Measurements from ENCODE around the gene MAP7. TPM values are rescaled to one million over a fixed set of nuclear protein-coding genes. Genes with fewer than 3 reads are reported as not detected.
"Not testable (repeated sequence)": the region's sequence is repeated elsewhere in the genome, so short reads cannot be mapped to it uniquely, and the experiment has no call there.

The MAP7 gene
- total RNA-seq, 1 experiment from 2014 or later, result 0.11 TPM

- no peaks in the 10 kb centered on the region for H3K27me3 ChIP-seq (replicated peaks)
- 0 out of 2 replicates have a peak, but pooled peaks cover 4% of the 10 kb centered on the region for H3K4me1 ChIP-seq (replicated peaks)
- DNase-seq (ENCODE audit: low read depth in 1 of 2, low spot score in 2 of 2), result no peak
- H3K27ac ChIP-seq, result no peak overlapping the region
- H3K36me3 ChIP-seq, result no peaks in the 10 kb centered on the region
- H3K4me3 ChIP-seq, result no peak overlapping the region
- H3K9me3 ChIP-seq (replicated peaks), result no peaks in the 10 kb centered on the region
Measured at GRCh38 chr6:136404627-136405419, 145.4 kb downstream of the MAP7 start.

DNA sequence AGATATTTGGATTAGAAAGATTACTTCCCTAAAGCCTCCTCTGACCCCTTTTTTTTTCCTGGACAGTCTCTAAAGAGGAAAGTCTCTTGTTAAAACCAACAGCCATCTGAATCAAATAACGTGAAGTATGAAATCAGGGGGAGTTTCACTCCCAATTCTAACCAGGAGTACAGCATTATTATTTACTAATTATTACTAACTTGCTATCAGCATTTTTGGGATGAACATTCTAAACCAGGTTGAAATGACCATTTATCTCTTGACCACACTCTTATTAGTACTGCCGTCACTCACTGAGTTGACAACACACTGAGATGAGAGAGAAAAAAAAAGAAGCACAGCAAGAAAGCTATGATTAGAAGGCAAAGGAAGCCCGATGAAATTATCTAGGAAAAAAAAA, 146.2 kb downstream of the MAP7 start:
- H3K27ac ChIP-seq, result no peak overlapping the region
- DNase-seq (ENCODE audit: low read depth in 1 of 2, low spot score in 2 of 2), result no peak
- H3K9me3 ChIP-seq (replicated peaks), result no peaks in the 10 kb centered on the region
- H3K4me3 ChIP-seq, result no peak overlapping the region
- 0 out of 2 replicates have a peak, but pooled peaks cover 4% of the 10 kb centered on the region for H3K4me1 ChIP-seq (replicated peaks)
- no peaks in the 10 kb centered on the region for H3K36me3 ChIP-seq
- no peaks in the 10 kb centered on the region for H3K27me3 ChIP-seq (replicated peaks)

DNA sequence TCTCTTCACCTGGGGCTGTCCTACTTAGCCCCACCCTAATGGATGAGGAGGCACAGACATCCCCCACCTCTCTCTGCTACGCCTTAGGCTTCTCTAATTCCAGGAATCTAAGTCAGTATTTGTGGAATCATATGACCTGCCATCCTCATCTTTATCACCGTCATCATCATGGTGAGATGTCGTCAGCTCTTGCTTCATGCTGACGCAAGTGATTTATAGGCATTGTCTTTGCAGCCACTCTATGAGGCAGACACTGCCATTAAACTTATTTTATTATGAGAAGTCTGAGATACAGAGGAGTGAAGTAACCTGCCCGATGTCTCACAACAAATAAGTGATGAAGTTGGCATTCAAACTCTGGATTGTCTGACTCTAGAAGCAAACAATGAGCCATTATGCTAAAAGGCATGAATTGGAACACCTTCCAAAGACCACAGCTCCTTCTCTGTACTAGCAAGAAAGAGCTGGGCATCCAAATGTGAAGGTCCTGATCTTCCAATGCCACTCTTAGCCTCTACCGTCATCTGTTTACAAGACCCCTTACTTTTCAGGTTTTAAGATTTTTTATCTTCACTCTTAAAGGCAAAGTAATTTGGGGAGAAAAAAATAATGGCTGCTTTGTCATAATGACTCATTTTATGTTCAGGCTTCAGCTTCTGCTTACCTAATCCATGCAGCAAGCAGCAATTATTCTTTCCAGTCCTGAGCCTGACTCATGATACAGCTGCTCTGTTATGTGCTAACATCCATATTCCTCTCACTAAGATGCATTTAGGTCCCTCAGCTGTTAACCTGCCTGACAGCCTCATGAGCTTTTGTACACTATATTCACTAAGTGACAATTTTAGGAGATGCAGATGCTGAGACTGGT, 146.9 kb downstream of the MAP7 start:
- Histone ChIP-seq H3K9me3 (replicated peaks) (no peaks in the 10 kb centered on the region), H3K27ac (no peak overlapping the region), H3K36me3 (no peaks in the 10 kb centered on the region), H3K4me1 (replicated peaks) (0 out of 2 replicates have a peak, but pooled peaks cover 4% of the 10 kb centered on the region), H3K4me3 (no peak overlapping the region), H3K27me3 (replicated peaks) (no peaks in the 10 kb centered on the region)
- no peak for DNase-seq (ENCODE audit: low read depth in 1 of 2, low spot score in 2 of 2)

GRCh38 chr6:136401749-136402148, 148.5 kb downstream of the MAP7 start:
- DNase-seq (ENCODE audit: low read depth in 1 of 2, low spot score in 2 of 2), result no peak

GRCh38 chr6:136401236-136401635, 149.0 kb downstream of the MAP7 start:
- H3K36me3 ChIP-seq, H3K4me3 ChIP-seq: not testable (repeated sequence)

More at GRCh38 chr6:136401749-136402148, 148.5 kb downstream of the MAP7 start:
- no peak overlapping the region for H3K27ac ChIP-seq
- H3K4me3 ChIP-seq, result no peak overlapping the region
- no peaks in the 10 kb centered on the region for H3K27me3 ChIP-seq (replicated peaks)
- no peaks in the 10 kb centered on the region for H3K36me3 ChIP-seq
- H3K4me1 ChIP-seq (replicated peaks), result 0 out of 2 replicates have a peak, but pooled peaks cover 4% of the 10 kb centered on the region
- no peaks in the 10 kb centered on the region for H3K9me3 ChIP-seq (replicated peaks)

DNA sequence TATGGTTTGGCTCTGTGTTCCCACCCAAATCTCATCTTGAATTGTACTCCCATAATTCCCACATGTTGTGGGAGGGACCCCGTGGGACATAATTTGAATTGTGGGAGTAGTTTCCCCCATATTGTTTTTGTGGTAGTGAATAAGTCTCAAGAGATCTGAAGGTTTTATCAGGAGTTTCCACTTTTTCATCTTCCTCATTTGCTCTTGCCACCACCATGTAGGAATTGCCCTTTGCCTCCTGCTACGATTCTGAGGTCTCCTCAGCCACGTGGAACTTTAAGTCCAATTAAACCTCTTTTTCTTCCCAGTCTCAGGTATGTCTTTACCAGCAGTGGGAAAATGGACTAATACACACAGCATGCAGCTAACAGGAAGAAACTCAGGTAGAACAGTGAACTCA, 151.8 kb downstream of the MAP7 start:
- Histone ChIP-seq H3K9me3 (replicated peaks) (no peaks in the 10 kb centered on the region), H3K4me3 (no peak overlapping the region), H3K4me1 (replicated peaks) (0 out of 2 replicates have a peak, but pooled peaks cover 4% of the 10 kb centered on the region), H3K27me3 (replicated peaks) (no peaks in the 10 kb centered on the region), H3K27ac (no peak overlapping the region), H3K36me3 (no peaks in the 10 kb centered on the region)
- no peak for DNase-seq (ENCODE audit: low read depth in 1 of 2, low spot score in 2 of 2)

More at GRCh38 chr6:136401236-136401635, 149.0 kb downstream of the MAP7 start:
- DNase-seq (ENCODE audit: low read depth in 1 of 2, low spot score in 2 of 2); H3K4me1 ChIP-seq (replicated peaks); H3K27ac ChIP-seq; H3K27me3 ChIP-seq (replicated peaks); H3K9me3 ChIP-seq (replicated peaks): not testable (repeated sequence)

DNA sequence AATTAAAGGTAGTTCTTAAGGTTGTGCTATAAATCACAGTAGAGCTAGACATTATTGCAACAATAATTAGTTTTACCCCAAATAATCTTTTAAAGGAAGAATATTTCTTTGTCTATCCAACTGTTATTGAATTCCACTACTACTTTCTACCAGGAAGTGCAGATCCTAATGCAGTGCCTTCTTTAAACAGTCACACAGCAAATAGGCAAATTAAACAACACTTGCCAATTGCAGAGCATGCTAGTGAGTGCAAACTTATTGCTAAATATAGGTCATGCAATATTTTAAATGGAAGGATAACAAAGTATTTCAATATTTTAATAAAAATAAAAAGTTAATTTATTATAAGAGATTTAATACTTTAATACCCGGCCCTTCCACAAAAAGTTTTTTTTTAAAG, 153.3 kb downstream of the MAP7 start:
- no peaks in the 10 kb centered on the region for H3K4me1 ChIP-seq (replicated peaks)
- H3K9me3 ChIP-seq (replicated peaks), result no peaks in the 10 kb centered on the region
- H3K4me3 ChIP-seq, result no peak overlapping the region
- DNase-seq (ENCODE audit: low read depth in 1 of 2, low spot score in 2 of 2), result no peak
- no peaks in the 10 kb centered on the region for H3K27me3 ChIP-seq (replicated peaks)
- no peaks in the 10 kb centered on the region for H3K36me3 ChIP-seq
- no peak overlapping the region for H3K27ac ChIP-seq

- H3K36me3 ChIP-seq; H3K27ac ChIP-seq; DNase-seq (ENCODE audit: low read depth in 1 of 2, low spot score in 2 of 2); H3K4me1 ChIP-seq (replicated peaks); H3K27me3 ChIP-seq (replicated peaks); H3K4me3 ChIP-seq; H3K9me3 ChIP-seq (replicated peaks): not testable (repeated sequence)
Measured at GRCh38 chr6:136390959-136391358, 159.3 kb downstream of the MAP7 start.

DNA sequence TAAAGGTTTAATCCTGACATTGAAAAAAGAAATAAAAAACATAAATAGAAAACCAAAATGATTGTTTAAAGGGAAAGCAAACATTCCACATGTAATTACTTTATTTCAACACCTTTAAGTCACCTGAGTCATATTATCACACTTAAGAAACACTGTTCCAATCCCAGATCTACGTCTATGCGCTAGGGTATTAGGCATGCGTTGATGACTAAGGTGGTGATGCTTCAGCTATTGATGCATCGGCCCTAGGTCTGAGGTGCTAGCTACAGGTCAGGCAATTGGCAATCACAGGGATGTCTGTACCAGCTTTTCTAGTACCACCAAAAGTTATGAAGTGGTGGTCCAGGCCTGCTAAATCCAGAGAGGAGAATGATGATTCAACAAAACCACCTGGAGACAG, 162.9 kb downstream of the MAP7 start:
- Histone ChIP-seq H3K9me3 (replicated peaks) (no peaks in the 10 kb centered on the region), H3K4me1 (replicated peaks) (no peaks in the 10 kb centered on the region), H3K27me3 (replicated peaks) (no peaks in the 10 kb centered on the region; the same call in 1 of the 2 replicates), H3K27ac (no peak overlapping the region), H3K4me3 (no peak overlapping the region), H3K36me3 (no peaks in the 10 kb centered on the region)
- DNase-seq (ENCODE audit: low read depth in 1 of 2, low spot score in 2 of 2), result no peak

- DNase-seq (ENCODE audit: low read depth in 1 of 2, low spot score in 2 of 2), result no peak
- H3K9me3 ChIP-seq (replicated peaks), result no peaks in the 10 kb centered on the region
Measured at GRCh38 chr6:136383268-136383937, 166.8 kb downstream of the MAP7 start.

GRCh38 chr6:136382676-136383252, 167.5 kb downstream of the MAP7 start:
- Histone ChIP-seq H3K27me3 (replicated peaks) (no peaks in the 10 kb centered on the region; the same call in 1 of the 2 replicates), H3K27ac (no peak overlapping the region), H3K4me1 (replicated peaks) (no peaks in the 10 kb centered on the region), H3K36me3 (no peaks in the 10 kb centered on the region), H3K9me3 (replicated peaks) (no peaks in the 10 kb centered on the region), H3K4me3 (no peak overlapping the region)
- no peak for DNase-seq (ENCODE audit: low read depth in 1 of 2, low spot score in 2 of 2)

More at GRCh38 chr6:136383268-136383937, 166.8 kb downstream of the MAP7 start:
- H3K27ac ChIP-seq, result no peak overlapping the region
- no peaks in the 10 kb centered on the region; the same call in 1 of the 2 replicates for H3K27me3 ChIP-seq (replicated peaks)
- H3K36me3 ChIP-seq, result no peaks in the 10 kb centered on the region
- no peak overlapping the region for H3K4me3 ChIP-seq
- H3K4me1 ChIP-seq (replicated peaks), result no peaks in the 10 kb centered on the region

DNA sequence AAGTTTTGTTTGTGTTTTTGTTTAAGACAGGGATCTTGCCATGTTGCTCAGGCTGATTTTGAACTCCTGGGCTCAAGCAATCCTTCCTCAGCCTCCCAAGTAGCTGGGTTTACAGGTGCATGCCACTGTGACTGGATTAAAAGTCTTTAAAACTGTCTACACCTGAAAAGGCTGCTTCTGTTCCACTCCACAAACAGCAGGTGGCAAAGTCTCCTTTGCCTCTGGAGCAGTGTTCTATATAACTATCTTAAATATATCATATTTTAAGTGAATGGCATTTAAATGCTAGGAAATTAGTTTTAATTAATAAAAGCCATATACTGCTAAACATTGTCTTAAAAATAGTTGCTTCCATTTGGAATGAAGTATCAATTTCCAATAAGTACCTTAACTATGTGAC, 171.3 kb downstream of the MAP7 start:
- no peak overlapping the region for H3K4me3 ChIP-seq
- no peak for DNase-seq (ENCODE audit: low read depth in 1 of 2, low spot score in 2 of 2)
- H3K27me3 ChIP-seq (replicated peaks), result no peaks in the 10 kb centered on the region; the same call in none of the 2 replicates
- no peak overlapping the region for H3K27ac ChIP-seq
- H3K9me3 ChIP-seq (replicated peaks), result no peaks in the 10 kb centered on the region
- H3K36me3 ChIP-seq, result no peaks in the 10 kb centered on the region
- H3K4me1 ChIP-seq (replicated peaks), result no peaks in the 10 kb centered on the region

DNA sequence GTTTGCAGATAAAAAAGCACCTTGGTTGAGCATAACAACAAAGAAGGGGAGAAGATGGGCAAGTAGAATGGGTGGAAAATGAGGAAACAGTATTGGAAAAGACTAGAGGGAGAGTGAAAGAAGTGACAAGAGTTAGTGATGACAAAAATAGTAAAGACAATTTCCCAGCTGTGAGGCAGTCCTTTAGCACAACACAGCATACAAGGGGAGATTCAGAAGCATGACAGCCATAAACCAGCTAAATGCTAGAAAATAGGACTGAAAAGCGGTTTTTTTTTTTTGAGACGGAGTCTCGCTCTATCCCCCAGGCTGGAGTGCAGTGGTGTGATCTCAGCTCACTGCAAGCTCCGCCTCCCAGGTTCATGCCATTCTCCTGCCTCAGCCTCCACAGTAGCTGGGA, 174.4 kb downstream of the MAP7 start:
- H3K36me3 ChIP-seq; DNase-seq (ENCODE audit: low read depth in 1 of 2, low spot score in 2 of 2); H3K27me3 ChIP-seq (replicated peaks); H3K4me3 ChIP-seq; H3K27ac ChIP-seq; H3K4me1 ChIP-seq (replicated peaks); H3K9me3 ChIP-seq (replicated peaks): not testable (repeated sequence)
